ENCODE measurements around the gene PRRT2.

PRRT2 gene

DNA sequence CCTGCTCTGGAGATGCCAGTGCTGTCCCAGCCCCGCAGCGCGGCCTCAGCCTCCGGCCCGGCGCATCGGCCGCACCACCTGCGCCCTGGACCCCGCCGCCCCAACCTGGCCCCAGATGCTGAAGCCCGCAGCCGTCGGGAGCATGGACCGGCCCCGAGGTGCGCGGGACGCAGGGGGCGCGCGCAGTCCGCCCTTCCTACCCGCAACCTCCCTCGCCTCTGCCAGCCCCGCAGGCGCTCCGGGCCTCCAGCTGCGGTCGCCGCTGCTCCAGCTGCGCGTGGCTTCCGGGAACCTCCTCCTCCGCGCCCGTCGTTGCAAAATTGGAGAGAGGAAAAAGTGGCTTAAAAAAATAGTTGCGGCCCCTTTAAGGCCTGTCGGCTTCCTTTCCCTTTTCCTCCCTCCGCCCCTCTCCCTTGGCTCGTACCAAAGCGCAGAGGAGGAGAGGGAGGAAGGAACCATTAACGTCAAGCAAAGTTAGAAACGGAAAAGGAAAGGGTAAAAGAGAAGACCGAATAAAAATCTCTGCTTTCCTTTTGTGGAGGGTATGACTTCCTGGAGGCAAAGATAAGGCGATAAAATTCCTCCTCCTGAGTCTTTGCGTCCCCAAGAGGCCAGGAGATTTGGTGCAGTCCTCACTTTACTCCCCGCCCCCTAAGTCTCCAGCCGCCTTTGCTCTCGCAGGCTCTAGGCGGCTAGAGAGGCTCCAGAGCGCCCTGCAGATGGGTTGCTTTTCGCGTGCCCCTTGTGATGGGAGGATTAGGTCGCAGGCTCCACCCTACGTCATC is 51.1 kb downstream of the PRRT2 start, which contains the start of gene CDIPT:
TSS of gene CDIPT (minus strand) at position 343 of the 785 bp plus-strand sequence. CDS start 369 bp downstream, outside the sequence.
- peak; percentile 96 for DNase-seq (ENCODE audit: low spot score)

DNA sequence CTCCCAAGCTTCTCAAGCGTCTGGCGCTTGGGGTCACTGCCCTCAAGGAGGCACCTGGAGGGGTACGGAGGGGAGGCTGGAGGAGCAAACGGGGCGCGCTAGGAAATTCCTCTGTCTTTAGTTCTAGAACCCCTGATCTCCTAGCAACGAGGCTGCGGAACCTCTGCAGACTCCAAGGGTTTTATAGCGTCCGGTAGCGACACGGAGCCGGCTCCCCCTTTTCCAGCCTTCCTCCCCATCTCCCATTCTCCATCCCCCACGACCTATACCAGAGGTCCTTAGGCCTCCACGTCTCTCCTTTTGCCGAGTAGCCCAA is 51.6 kb downstream of the PRRT2 start:
- no peak for DNase-seq (ENCODE audit: low spot score)

DNA sequence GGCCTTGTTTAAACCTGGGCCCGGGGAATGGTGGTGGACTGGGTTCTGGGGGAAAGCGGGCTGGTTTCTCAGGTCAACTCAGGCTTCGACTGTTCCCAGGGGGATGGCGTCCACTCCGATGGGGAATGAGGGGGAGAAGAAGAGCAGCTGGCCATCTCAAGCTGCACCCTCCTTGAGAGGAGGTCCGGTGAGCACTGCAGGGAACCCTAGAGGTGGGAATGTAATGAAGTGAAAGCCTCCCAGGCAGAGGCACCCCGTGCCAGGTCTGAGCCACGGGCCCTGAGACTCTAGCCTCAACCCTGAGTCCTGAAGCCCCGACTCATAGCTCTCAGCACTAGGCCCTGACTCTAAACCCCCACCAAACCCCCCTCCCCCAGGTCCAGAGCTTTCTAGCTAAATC is 52.2 kb downstream of the PRRT2 start:
- DNase-seq (ENCODE audit: low spot score): no peak

Measured in AG20443 (cell line).